Measurements from ENCODE around the gene MAP4K3. TPM values are rescaled to one million over a fixed set of nuclear protein-coding genes. Genes with fewer than 3 reads are reported as not detected.
"Not testable (repeated sequence)": the region's sequence is repeated elsewhere in the genome, so short reads cannot be mapped to it uniquely, and the experiment has no call there.

Gene MAP4K3
- total RNA-seq, 1 experiment from 2014 or later: 26.6 TPM

GRCh38 chr2:39385172-39385571 lies 51.9 kb downstream of the MAP4K3 start:
- TF ChIP-seq CTCF (IDR thresholded peaks at IDR 0.05): no peak
- no peak for TF ChIP-seq POLR2AphosphoS5 (IDR thresholded peaks at IDR 0.05; ENCODE audit: low read depth, low read length)
- no peak for TF ChIP-seq REST (IDR thresholded peaks at IDR 0.05; ENCODE audit: insufficient read depth in 1 of 2, low read depth in 2 of 2, low read length in 1 of 2)
- TF ChIP-seq TCF7L2 (IDR thresholded peaks at IDR 0.05; ENCODE audit: low read depth, low read length): no peak
- no peak for TF ChIP-seq SIN3A (IDR thresholded peaks at IDR 0.05; ENCODE audit: borderline replicate concordance, insufficient read depth, low read depth, low read length)
- CTCF ChIA-PET: no interaction called here
- Histone ChIP-seq H3K36me3 (ENCODE audit: control insufficient read depth, insufficient read depth, low read length) (no peaks in the 10 kb centered on the region), H3K9me3 (ENCODE audit: control insufficient read depth, insufficient read depth, low read depth, low read length) (peaks cover 4% of the 10 kb centered on the region; the same call in 1 of the 2 replicates), H3K27me3 (ENCODE audit: control insufficient read depth, insufficient read depth, low read length) (no peaks in the 10 kb centered on the region), H3K4me3 (ENCODE audit: low read depth in 2 of 2, low read length in 2 of 2) (no peak overlapping the region), H3K4me1 (ENCODE audit: control insufficient read depth, insufficient read depth, low read length) (peaks cover 10% of the 10 kb centered on the region; the same call in 1 of the 2 replicates), H3K27ac (ENCODE audit: low read length) (no peak overlapping the region)
- ATAC-seq: no peak
- intact Hi-C loops (cut with micrococcal nuclease; ENCODE audit: unreplicated experiment) (no loop called here), in situ Hi-C loops (cut with HindIII; ENCODE audit: low pct_unique_long_range_greater_than_20kb, low sequenced_read_pairs) (no loop called here)
- BruUV-seq (replicated peaks): no TSS peak
- DNase-seq (ENCODE audit: low read depth, low spot score): no peak
- POLR2A ChIA-PET: interaction anchor here (0.5 kb wide), 1 partner anchor 214 kb away, joined by 9 read pairs; no protein-coding TSS in a partner anchor

DNA sequence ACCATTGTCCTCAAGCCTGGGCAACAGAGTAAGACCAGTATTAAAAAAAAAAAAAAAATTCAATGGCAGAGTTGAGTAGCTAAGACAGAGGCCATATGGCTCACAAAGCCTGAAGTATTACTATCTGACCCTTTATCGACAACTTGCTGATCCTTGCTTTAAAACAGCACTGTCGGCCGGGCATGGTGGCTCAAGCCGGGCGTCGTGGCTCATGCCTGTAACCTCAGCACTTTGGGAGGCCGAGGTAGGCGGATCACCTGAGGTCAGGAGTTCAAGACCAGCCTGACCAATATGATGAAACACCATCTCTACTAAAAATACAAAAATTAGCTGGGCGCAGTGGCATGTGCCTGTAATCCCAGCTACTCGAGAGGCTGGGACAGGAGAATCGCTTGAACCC lies 53.0 kb downstream of the MAP4K3 start:
- H3K36me3 ChIP-seq (ENCODE audit: control insufficient read depth, insufficient read depth, low read length); H3K9me3 ChIP-seq (ENCODE audit: control insufficient read depth, insufficient read depth, low read depth, low read length); DNase-seq (ENCODE audit: low read depth, low spot score); POLR2A ChIA-PET; ATAC-seq; CTCF ChIA-PET; H3K27ac ChIP-seq (ENCODE audit: low read length); H3K4me3 ChIP-seq (ENCODE audit: low read depth in 2 of 2, low read length in 2 of 2); intact Hi-C loops (cut with micrococcal nuclease; ENCODE audit: unreplicated experiment); in situ Hi-C loops (cut with HindIII; ENCODE audit: low pct_unique_long_range_greater_than_20kb, low sequenced_read_pairs); H3K27me3 ChIP-seq (ENCODE audit: control insufficient read depth, insufficient read depth, low read length); BruUV-seq (replicated peaks): not testable (repeated sequence)
- peaks cover 19% of the 10 kb centered on the region; the same call in 1 of the 2 replicates for H3K4me1 ChIP-seq (ENCODE audit: control insufficient read depth, insufficient read depth, low read length)

DNA sequence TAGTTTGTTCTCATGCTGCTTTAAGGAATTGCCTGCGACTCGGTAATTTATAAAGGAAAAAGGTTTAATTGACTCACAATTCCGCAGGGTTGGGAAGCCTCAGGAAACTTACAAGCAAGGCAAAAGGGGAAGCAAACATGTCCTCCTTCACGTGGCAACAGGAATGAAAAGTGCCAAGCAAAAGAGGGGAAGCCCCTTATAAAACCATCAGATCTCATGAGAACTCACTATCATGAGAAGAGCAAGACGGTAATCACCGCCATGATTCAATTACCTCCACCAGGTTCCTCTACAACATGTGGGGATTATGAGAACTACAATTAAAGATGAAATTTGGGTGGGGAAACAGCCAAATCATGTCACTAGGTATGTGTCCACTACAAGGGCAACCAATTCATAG lies 53.9 kb downstream of the MAP4K3 start:
- peaks cover 19% of the 10 kb centered on the region; the same call in 1 of the 2 replicates for H3K4me1 ChIP-seq (ENCODE audit: control insufficient read depth, insufficient read depth, low read length)
- no peak for ATAC-seq
- H3K27me3 ChIP-seq (ENCODE audit: control insufficient read depth, insufficient read depth, low read length): no peaks in the 10 kb centered on the region
- H3K4me3 ChIP-seq (ENCODE audit: low read depth in 2 of 2, low read length in 2 of 2): no peak overlapping the region
- peaks cover 4% of the 10 kb centered on the region; the same call in 1 of the 2 replicates for H3K9me3 ChIP-seq (ENCODE audit: control insufficient read depth, insufficient read depth, low read depth, low read length)
- DNase-seq (ENCODE audit: low read depth, low spot score): no peak
- intact Hi-C loops (cut with micrococcal nuclease; ENCODE audit: unreplicated experiment) (no loop called here), in situ Hi-C loops (cut with HindIII; ENCODE audit: low pct_unique_long_range_greater_than_20kb, low sequenced_read_pairs) (no loop called here)
- POLR2A ChIA-PET: no interaction called here
- no peak for TF ChIP-seq CTCF (IDR thresholded peaks at IDR 0.05)
- TF ChIP-seq SIN3A (IDR thresholded peaks at IDR 0.05; ENCODE audit: borderline replicate concordance, insufficient read depth, low read depth, low read length): no peak
- no peak for TF ChIP-seq POLR2AphosphoS5 (IDR thresholded peaks at IDR 0.05; ENCODE audit: low read depth, low read length)
- no peak for TF ChIP-seq REST (IDR thresholded peaks at IDR 0.05; ENCODE audit: insufficient read depth in 1 of 2, low read depth in 2 of 2, low read length in 1 of 2)
- BruUV-seq (replicated peaks): no TSS peak
- no peak overlapping the region for H3K27ac ChIP-seq (ENCODE audit: low read length)
- CTCF ChIA-PET: no interaction called here
- H3K36me3 ChIP-seq (ENCODE audit: control insufficient read depth, insufficient read depth, low read length): no peaks in the 10 kb centered on the region

All from Panc1 (cell line).